GM18861 (cell line): Measurements from ENCODE around the gene TENT4B.
A peak's percentile ranks its signal among the peaks of the same experiment; 100 is the strongest.
"Not testable (repeated sequence)": the region's sequence is repeated elsewhere in the genome, so short reads cannot be mapped to it uniquely, and the experiment has no call there.

Source experiments
- ATAC-seq: cut with Tn5 transposase; IDR thresholded peaks from one replicate; pipeline ENCODE4 v1.9.1; 2021; ENCODE audit not compliant: unreplicated experiment

Gene TENT4B

GRCh38 chr16:50229149-50229726, 76.1 kb downstream of the TENT4B start:
- ATAC-seq = no peak

- ATAC-seq = no peak
Observed at GRCh38 chr16:50234771-50235556, 81.9 kb downstream of the TENT4B start.

- no peak for ATAC-seq
Observed at GRCh38 chr16:50235581-50235980, 82.5 kb downstream of the TENT4B start.

GRCh38 chr16:50238314-50238713, 85.2 kb downstream of the TENT4B start:
- no peak for ATAC-seq

GRCh38 chr16:50238868-50239301, 85.8 kb downstream of the TENT4B start:
- no peak for ATAC-seq

GRCh38 chr16:50243024-50243423, 89.9 kb downstream of the TENT4B start:
- not testable (repeated sequence) for ATAC-seq

- ATAC-seq = no peak
Observed at GRCh38 chr16:50244140-50244503, 91.0 kb downstream of the TENT4B start.

GRCh38 chr16:50244504-50245416, 91.7 kb downstream of the TENT4B start:
- ATAC-seq = no peak

- peak; percentile 68 for ATAC-seq
Observed at GRCh38 chr16:50245417-50246298, 92.6 kb downstream of the TENT4B start.

- no peak for ATAC-seq
Observed at GRCh38 chr16:50246299-50247122, 93.4 kb downstream of the TENT4B start.

GRCh38 chr16:50247123-50247905, 94.2 kb downstream of the TENT4B start:
- ATAC-seq = no peak

- no peak for ATAC-seq
Observed at GRCh38 chr16:50247906-50248608, 95.0 kb downstream of the TENT4B start.

- no peak for ATAC-seq
Observed at GRCh38 chr16:50248845-50249244, 95.7 kb downstream of the TENT4B start.

- ATAC-seq = no peak
Observed at GRCh38 chr16:50251375-50252081, 98.4 kb downstream of the TENT4B start.

GRCh38 chr16:50252082-50252611, 99.0 kb downstream of the TENT4B start:
- no peak for ATAC-seq

GRCh38 chr16:50252874-50253513, 99.9 kb downstream of the TENT4B start:
- no peak for ATAC-seq

GRCh38 chr16:50253514-50253910, 100.4 kb downstream of the TENT4B start:
- no peak for ATAC-seq
